Neuronal stem cell (in vitro differentiated cells): Measurements from ENCODE around the gene NUDT3.
"Not testable (repeated sequence)": the region's sequence is repeated elsewhere in the genome, so short reads cannot be mapped to it uniquely, and the experiment has no call there.

Source experiments
- DNase-seq: peaks from one replicate; pipeline ENCODE4 v3.0.0-alpha.2; 2013; ENCODE audit warnings: low spot score
- H2AFZ ChIP-seq: one replicate; pipeline ENCODE4 v1.6.1; 2013; ENCODE audit warnings: mild to moderate bottlenecking, low read length, inconsistent platforms
- H2AK5ac ChIP-seq: 2 replicates; pipeline ENCODE4 v1.6.1; 2013; ENCODE audit warnings: low read depth, mild to moderate bottlenecking, inconsistent platforms, low read length, moderate library complexity, mixed read lengths
- H2BK120ac ChIP-seq: 2 replicates; pipeline ENCODE4 v1.6.1; 2013; ENCODE audit warnings: low read depth, mild to moderate bottlenecking, inconsistent platforms, low read length, moderate library complexity, mixed read lengths
- H2BK12ac ChIP-seq: one replicate; pipeline ENCODE4 v1.6.1; 2013; ENCODE audit warnings: low read length, inconsistent platforms
- H2BK15ac ChIP-seq: 2 replicates; pipeline ENCODE4 v1.6.1; 2013; ENCODE audit warnings: mild to moderate bottlenecking, low read length, inconsistent platforms, mixed read lengths
- H2BK5ac ChIP-seq: one replicate; pipeline ENCODE4 v1.6.1; 2013; ENCODE audit warnings: inconsistent platforms, mild to moderate bottlenecking, low read length, moderate library complexity
- H3K14ac ChIP-seq: one replicate; pipeline ENCODE4 v1.6.1; 2013; ENCODE audit warnings: low read length, inconsistent platforms
- H3K18ac ChIP-seq: 2 replicates; pipeline ENCODE4 v1.6.1; 2013; ENCODE audit warnings: low read length, inconsistent platforms
- H3K23ac ChIP-seq: 2 replicates; pipeline ENCODE4 v1.6.1; 2013; ENCODE audit warnings: low read depth, mild to moderate bottlenecking, mixed read lengths, low read length, inconsistent platforms; ENCODE audit not compliant: poor library complexity
- H3K27ac ChIP-seq: replicated peaks from 3 replicates; pipeline ENCODE4 v1.5.1; 2013; ENCODE audit warnings: low read length, inconsistent platforms
- H3K27me3 ChIP-seq, 3 experiments: 2 replicates each; pipeline ENCODE4 v1.6.1; 2013; ENCODE audit warnings: low read length in 3 of 3, mild to moderate bottlenecking in 2 of 3, inconsistent platforms in 1 of 3, low read depth in 1 of 3, mixed read lengths in 1 of 3, moderate library complexity in 1 of 3; ENCODE audit not compliant: control insufficient read depth in 3 of 3, insufficient read depth in 3 of 3
- H3K36me3 ChIP-seq, 2 donors: replicated peaks in 1 of 2; 2 replicates each; pipeline ENCODE4 v1.6.1; 2013; ENCODE audit warnings: low read length in 2 of 2; ENCODE audit not compliant: control insufficient read depth in 2 of 2, insufficient read depth in 2 of 2
- H3K4ac ChIP-seq: 2 replicates; pipeline ENCODE4 v1.6.1; 2013; ENCODE audit warnings: inconsistent platforms, mild to moderate bottlenecking, low read length, moderate library complexity
- H3K4me1 ChIP-seq, 2 donors: 1 replicate in 1 of 2; 2 replicates in 1 of 2; pipeline ENCODE4 v1.6.1; 2013; ENCODE audit warnings: low read length in 2 of 2, low read depth in 1 of 2; ENCODE audit not compliant: control insufficient read depth in 2 of 2, insufficient read depth in 1 of 2
- H3K4me2 ChIP-seq: one replicate; pipeline ENCODE4 v1.6.1; 2013; ENCODE audit warnings: mild to moderate bottlenecking, low read length, inconsistent platforms; ENCODE audit not compliant: insufficient read depth, poor library complexity, severe bottlenecking
- H3K4me3 ChIP-seq, 2 donors: 2 replicates each; pipeline ENCODE4 v1.5.1; 2013; ENCODE audit warnings: low read length in 2 of 2, mild to moderate bottlenecking in 2 of 2, inconsistent platforms in 1 of 2, moderate library complexity in 1 of 2
- H3K79me1 ChIP-seq: one replicate; pipeline ENCODE4 v1.6.1; 2013; ENCODE audit warnings: low read depth, mild to moderate bottlenecking, inconsistent platforms, low read length, moderate library complexity
- H3K9ac ChIP-seq: one replicate; pipeline ENCODE4 v1.6.1; 2013; ENCODE audit warnings: mild to moderate bottlenecking, low read depth, low read length, inconsistent platforms; ENCODE audit not compliant: poor library complexity
- H3K9me3 ChIP-seq, 2 donors: replicated peaks in 1 of 2; 2 replicates each; pipeline versions ENCODE3 to v1.6.1; 2013; ENCODE audit warnings: low read length in 2 of 2, mild to moderate bottlenecking in 2 of 2, inconsistent platforms in 1 of 2, low read depth in 1 of 2, mixed read lengths in 1 of 2, moderate library complexity in 1 of 2; ENCODE audit not compliant: control insufficient read depth in 2 of 2, insufficient read depth in 1 of 2
- H4K8ac ChIP-seq: one replicate; pipeline ENCODE4 v1.6.1; 2013; ENCODE audit warnings: low read depth, mild to moderate bottlenecking, inconsistent platforms, low read length, moderate library complexity
- H4K91ac ChIP-seq: one replicate; pipeline ENCODE4 v1.6.1; 2013; ENCODE audit warnings: low read length, low read depth, mild to moderate bottlenecking, inconsistent platforms; ENCODE audit not compliant: poor library complexity
- WGBS, 2 donors: extraction: QIAGEN DNeasy Blood & Tissue Kit; methylation state at CpG; one replicate each; pipeline ENCODE4 v1.1.7; 2013; ENCODE audit warnings: missing lambda C conversion rate in 2 of 2, mixed read lengths in 1 of 2; ENCODE audit not compliant: insufficient read length in 2 of 2, insufficient replicate concordance in 1 of 2; ENCODE audit errors: extremely low coverage in 2 of 2; 5-methylcytosine and 5-hydroxymethylcytosine counted together

The NUDT3 gene

GRCh38 chr6:34252395-34252794 lies 140.1 kb downstream of the NUDT3 start:
- H3K9me3 ChIP-seq, H3K14ac ChIP-seq, H2AFZ ChIP-seq, H3K79me1 ChIP-seq, H3K4ac ChIP-seq, H3K36me3 ChIP-seq, DNase-seq, H3K4me3 ChIP-seq, H3K18ac ChIP-seq, H3K4me2 ChIP-seq, H3K27me3 ChIP-seq, H3K4me1 ChIP-seq, H3K9ac ChIP-seq, H2BK120ac ChIP-seq, H2AK5ac ChIP-seq, H4K91ac ChIP-seq, H2BK15ac ChIP-seq, H4K8ac ChIP-seq, H3K27ac ChIP-seq, H2BK12ac ChIP-seq, H2BK5ac ChIP-seq, H3K23ac ChIP-seq: not testable (repeated sequence)
- no CpG with 5 or more reads among the region's 2 CpGs for WGBS, 2 donors

GRCh38 chr6:34249469-34250261 lies 142.8 kb downstream of the NUDT3 start:
- Histone ChIP-seq H3K36me3 (peaks cover 0 to 10% of the 10 kb centered on the region in 2 donors), H3K79me1 (peaks cover 2% of the 10 kb centered on the region), H3K9ac (peak overlapping the region; percentile 89), H3K14ac (peak overlapping the region; percentile 25), H3K4me1 (peaks cover 2 to 9% of the 10 kb centered on the region in 2 donors), H2BK120ac (no peak overlapping the region), H2AFZ (peak overlapping the region; percentile 99), H2BK5ac (peak overlapping the region; percentile 33), H2BK15ac (peak overlapping the region; percentile 33), H4K91ac (no peak overlapping the region), H3K27me3 (no peaks in the 10 kb centered on the region), H3K23ac (peak overlapping the region; percentile 68), H3K27ac (no peak overlapping the region), H2AK5ac (peak overlapping the region; percentile 38), H2BK12ac (no peak overlapping the region), H3K4me2 (peak overlapping the region; percentile 48), H3K18ac (peak overlapping the region; percentile 95), H3K9me3 (peaks cover 0 to 1% of the 10 kb centered on the region in 2 donors), H3K4me3 (peak overlapping the region; percentile 82 to 89), H4K8ac (peak overlapping the region; percentile 52), H3K4ac (no peak overlapping the region)
- WGBS, 2 donors, result no CpG with 5 or more reads among the region's 18 CpGs
- no peak for DNase-seq

- Histone ChIP-seq H3K36me3 (peaks cover 3 to 18% of the 10 kb centered on the region in 2 donors), H2AK5ac (peak within 1 kb of the TSS; percentile 38), H2BK5ac (peak within 1 kb of the TSS; percentile 90), H3K4me3 (peak within 1 kb of the TSS; percentile 82 to 89), H3K4me1 (peaks cover 8 to 9% of the 10 kb centered on the region in 2 donors), H3K9ac (peak within 1 kb of the TSS; percentile 95), H2AFZ (peak within 1 kb of the TSS; percentile 99), H4K91ac (no peak within 1 kb of the TSS), H3K9me3 (peaks cover 0 to 1% of the 10 kb centered on the region in 2 donors), H2BK12ac (no peak within 1 kb of the TSS), H3K4ac (peak within 1 kb of the TSS; percentile 84), H4K8ac (peak within 1 kb of the TSS; percentile 52), H2BK15ac (peak within 1 kb of the TSS; percentile 67), H3K18ac (peak within 1 kb of the TSS; percentile 95), H3K4me2 (peak within 1 kb of the TSS; percentile 93), H3K27me3 (no peaks in the 10 kb centered on the region), H3K79me1 (peaks cover 2% of the 10 kb centered on the region), H3K14ac (peak within 1 kb of the TSS; percentile 94), H2BK120ac (peak within 1 kb of the TSS; percentile 31), H3K23ac (peak within 1 kb of the TSS; percentile 85), H3K27ac (peak within 1 kb of the TSS; percentile 51)
- DNase-seq, result peak; percentile 95
- no CpG with 5 or more reads among the region's 79 CpGs for WGBS, 2 donors
Observed at GRCh38 chr6:34248727-34249468, 143.6 kb downstream of the NUDT3 start, which contains the start of gene SMIM29. Gene SMIM29 (minus strand): TSS chr6:34249006. CDS start chr6:34247791, 1,215 bp downstream.
